ELF-1 (cell line): Measurements from ENCODE around the gene DNAJC18.

Experiments used
- DNase-seq: peaks from one replicate; pipeline ENCODE4 v3.0.0-alpha.2; 2016; ENCODE audit warnings: low read depth, low spot score

Gene DNAJC18

DNA sequence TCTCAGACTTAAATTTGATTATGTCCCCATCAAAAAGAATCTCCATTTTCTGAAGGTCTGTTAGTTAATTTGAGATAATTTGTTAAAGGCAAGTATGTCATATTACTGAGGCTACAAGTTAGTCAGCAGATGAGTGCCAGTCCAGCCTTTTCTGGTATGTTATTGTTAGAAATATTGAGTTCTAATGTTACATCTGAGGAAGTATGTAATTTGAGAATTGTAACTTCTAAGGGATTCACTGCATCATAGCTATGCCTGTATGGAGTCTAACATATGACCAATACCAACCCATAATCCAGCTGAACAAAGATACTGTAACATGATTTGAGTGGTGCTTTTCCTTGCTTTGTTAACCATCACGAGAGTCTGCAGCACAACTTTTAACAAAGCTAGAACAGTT is 70.1 kb downstream of the DNAJC18 start:
- no peak for DNase-seq

- no peak for DNase-seq
Measured at GRCh38 chr5:139368613-139369012, 70.7 kb downstream of the DNAJC18 start.

DNA sequence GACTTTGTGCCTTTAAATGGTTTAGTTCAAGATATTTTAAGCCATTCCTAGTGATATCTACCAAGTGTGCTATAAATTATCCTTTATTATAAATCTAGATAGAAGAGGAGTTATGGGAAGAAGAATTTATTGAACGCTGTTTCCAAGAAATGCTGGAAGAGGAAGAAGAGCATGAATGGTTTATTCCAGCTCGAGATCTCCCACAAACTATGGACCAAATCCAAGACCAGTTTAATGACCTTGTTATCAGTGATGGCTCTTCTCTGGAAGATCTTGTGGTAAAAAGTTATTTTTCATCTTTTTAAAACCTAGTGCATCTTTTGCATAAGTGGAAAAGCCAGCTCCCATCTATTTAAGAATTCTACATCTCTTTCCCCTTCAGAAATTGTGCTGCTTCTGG is 74.9 kb downstream of the DNAJC18 start:
- no peak for DNase-seq

GRCh38 chr5:139363937-139364336 is 75.4 kb downstream of the DNAJC18 start:
- DNase-seq, result no peak

GRCh38 chr5:139361835-139362429 is 77.4 kb downstream of the DNAJC18 start:
- DNase-seq, result no peak

- DNase-seq, result no peak
Measured at GRCh38 chr5:139360384-139360783, 78.9 kb downstream of the DNAJC18 start.
